Epithelial cell of proximal tubule (primary cell): ENCODE results near the gene DIDO1. TPM values are rescaled to one million over a fixed set of nuclear protein-coding genes. Genes with fewer than 3 reads are reported as not detected.

Experiments
- DNase-seq: peaks from one replicate; pipeline ENCODE4 v3.0.0-alpha.2; 2011; ENCODE audit warnings: low read depth
- H3K4me3 ChIP-seq: 2 replicates; pipeline ENCODE4 v1.5.1; 2011; ENCODE audit warnings: low read depth, mild to moderate bottlenecking, low read length
- CTCF ChIP-seq: conservative IDR thresholded peaks from 2 replicates; pipeline ENCODE4 v1.5.1; 2012; ENCODE audit warnings: low read depth, mild to moderate bottlenecking, low read length
- total RNA-seq: library from RNA; depleted of rRNA; stranded (reverse); fragments of >200 nt; gene quantifications from 2 replicates; pipeline ENCODE4 v1.2.3, GENCODE V29; 2015

The DIDO1 gene
- total RNA-seq, 1 donor from 2014 or later, result 26.9 TPM

GRCh38 chr20:62918831-62919230 lies 7.5 kb downstream of the DIDO1 start:
- DNase-seq, result no peak
- TF ChIP-seq CTCF, result no peak
- no peak overlapping the region for H3K4me3 ChIP-seq

- TF ChIP-seq CTCF, result no peak
- DNase-seq, result no peak
- no peak overlapping the region for H3K4me3 ChIP-seq
Observed at GRCh38 chr20:62918147-62918546, 8.2 kb downstream of the DIDO1 start.

- no peak overlapping the region for H3K4me3 ChIP-seq
- DNase-seq, result no peak
- TF ChIP-seq CTCF, result no peak
Observed at GRCh38 chr20:62917720-62918119, 8.6 kb downstream of the DIDO1 start.

GRCh38 chr20:62916703-62917476 lies 9.4 kb downstream of the DIDO1 start:
- H3K4me3 ChIP-seq, result no peak overlapping the region
- no peak for DNase-seq
- TF ChIP-seq CTCF, result no peak

- TF ChIP-seq CTCF, result no peak
- DNase-seq, result no peak
- no peak overlapping the region for H3K4me3 ChIP-seq
Observed at GRCh38 chr20:62914970-62915457, 11.3 kb downstream of the DIDO1 start.

- TF ChIP-seq CTCF, result no peak
- no peak overlapping the region for H3K4me3 ChIP-seq
- DNase-seq, result no peak
Observed at GRCh38 chr20:62914436-62914835, 11.9 kb downstream of the DIDO1 start.
